ENCODE results near the gene ELP1. TPM values are rescaled to one million over a fixed set of nuclear protein-coding genes. Genes with fewer than 3 reads are reported as not detected.
"Not testable (repeated sequence)": the region's sequence is repeated elsewhere in the genome, so short reads cannot be mapped to it uniquely, and the experiment has no call there.

The ELP1 gene
- total RNA-seq (2014; rRNA removed; shearing (Covaris generic)), result 14.7 and 24.4 TPM in 2 replicates

GRCh38 chr9:108933718-108934322, at the start of gene ELP1:
Gene ELP1 (minus strand): TSS chr9:108934124. CDS start chr9:108931146, 2,978 bp downstream.
- peak; percentile 93 for DNase-seq (ENCODE audit: low spot score)

- DNase-seq (ENCODE audit: low spot score), result no peak
Measured at GRCh38 chr9:108980893-108981292, 47.0 kb upstream of the ELP1 start.

DNA sequence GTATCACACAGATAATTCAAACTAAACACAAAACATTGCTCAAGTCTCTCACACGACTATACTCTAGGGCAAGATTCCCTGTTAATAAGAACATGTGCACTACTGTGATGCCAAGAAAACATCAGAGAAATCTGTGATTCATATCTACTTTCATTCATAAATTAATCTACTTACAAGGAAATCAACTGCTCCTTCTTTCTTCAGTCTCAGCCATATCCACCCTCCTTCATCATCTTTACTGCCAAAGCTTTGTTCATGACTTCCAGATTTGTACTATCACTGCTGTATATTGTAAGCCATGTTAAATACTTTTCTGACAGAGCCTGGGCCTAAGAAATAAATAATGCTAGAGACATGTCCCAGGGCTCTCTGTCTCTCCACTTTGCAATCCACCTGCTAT, 44.3 kb upstream of the ELP1 start:
- DNase-seq (ENCODE audit: low spot score), result no peak

DNA sequence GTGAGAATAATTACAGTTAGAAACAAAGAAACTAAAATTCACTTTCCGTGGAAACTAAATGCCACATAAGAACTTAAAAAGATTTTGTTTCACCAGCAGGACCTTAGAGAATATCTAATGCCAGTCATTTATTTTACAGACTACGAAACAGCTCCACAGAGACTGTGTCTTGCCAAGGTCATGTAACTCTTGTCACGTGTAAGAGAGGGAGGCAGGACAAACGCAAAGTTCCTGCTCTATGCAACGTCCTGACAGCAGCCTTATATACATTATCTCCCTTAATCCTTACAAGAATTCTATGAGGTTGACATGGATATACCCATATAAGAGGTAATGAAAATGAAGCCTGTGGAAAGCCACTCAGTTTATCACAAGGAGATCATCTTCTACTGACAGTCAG, 40.0 kb upstream of the ELP1 start:
- DNase-seq (ENCODE audit: low spot score), result no peak

GRCh38 chr9:108972626-108973209, 38.8 kb upstream of the ELP1 start:
- DNase-seq (ENCODE audit: low spot score), result no peak

DNA sequence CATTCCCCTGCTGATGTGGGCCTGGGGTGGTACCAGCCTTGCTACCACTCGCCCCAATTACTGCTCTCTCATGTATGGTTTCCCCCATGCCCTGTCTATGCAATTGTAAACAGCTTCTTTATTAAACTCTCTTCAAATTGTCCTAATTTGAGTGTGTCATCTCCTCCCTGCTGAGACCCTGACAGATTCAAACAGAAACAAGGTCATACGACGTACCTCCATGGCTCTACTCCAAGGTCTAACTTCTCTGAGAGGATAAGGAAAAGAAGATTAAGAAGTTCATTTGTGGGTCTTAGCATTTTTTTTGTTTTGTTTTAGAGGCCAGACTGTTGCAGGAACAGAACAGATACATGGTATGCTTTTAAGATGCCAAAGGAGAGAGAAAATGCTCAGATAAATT, 38.3 kb upstream of the ELP1 start:
- no peak for DNase-seq (ENCODE audit: low spot score)

DNA sequence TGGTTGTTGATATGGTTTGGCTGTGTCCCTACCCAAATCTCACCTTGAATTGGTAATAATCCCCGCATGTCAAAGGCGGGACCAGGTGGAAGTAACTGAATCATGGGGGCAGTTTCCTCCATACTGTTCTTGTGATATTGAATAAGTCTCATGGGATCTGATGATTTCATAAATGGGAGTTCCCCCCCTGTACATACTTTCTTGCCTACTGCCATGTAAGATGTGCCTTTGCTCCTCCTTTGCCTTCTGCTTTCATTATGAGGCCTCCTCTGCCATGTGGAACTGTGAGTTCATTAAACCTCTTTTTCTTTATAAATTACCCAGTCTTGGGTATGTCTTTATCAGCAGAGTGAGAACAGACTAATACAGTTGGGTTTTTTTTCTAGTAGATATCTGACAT, 37.5 kb upstream of the ELP1 start:
- not testable (repeated sequence) for DNase-seq (ENCODE audit: low spot score)

- DNase-seq (ENCODE audit: low spot score), result no peak
Measured at GRCh38 chr9:108967916-108968315, 34.0 kb upstream of the ELP1 start.

- DNase-seq (ENCODE audit: low spot score), result no peak
Measured at GRCh38 chr9:108963459-108964143, 29.7 kb upstream of the ELP1 start.

- DNase-seq (ENCODE audit: low spot score), result no peak
Measured at GRCh38 chr9:108961151-108961550, 27.2 kb upstream of the ELP1 start.

DNA sequence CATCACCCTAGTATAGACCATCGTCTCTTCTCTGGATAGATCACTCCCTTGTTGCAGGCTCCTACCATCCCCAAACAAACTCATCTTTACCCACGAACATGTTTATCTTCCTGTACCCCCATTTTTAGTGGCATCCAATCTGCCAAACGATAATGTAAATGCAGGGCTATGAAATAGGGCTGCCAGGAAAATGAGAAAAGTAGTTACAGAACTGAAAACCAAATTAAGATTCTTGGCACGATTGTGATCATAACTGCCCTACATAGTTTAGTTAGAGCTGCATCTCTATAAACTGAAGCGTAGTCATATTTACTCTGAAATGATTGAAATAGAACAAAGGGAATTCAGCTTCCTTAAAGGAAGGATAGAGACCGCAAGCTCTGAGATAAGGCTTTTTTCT, 26.4 kb upstream of the ELP1 start:
- DNase-seq (ENCODE audit: low spot score), result no peak

DNA sequence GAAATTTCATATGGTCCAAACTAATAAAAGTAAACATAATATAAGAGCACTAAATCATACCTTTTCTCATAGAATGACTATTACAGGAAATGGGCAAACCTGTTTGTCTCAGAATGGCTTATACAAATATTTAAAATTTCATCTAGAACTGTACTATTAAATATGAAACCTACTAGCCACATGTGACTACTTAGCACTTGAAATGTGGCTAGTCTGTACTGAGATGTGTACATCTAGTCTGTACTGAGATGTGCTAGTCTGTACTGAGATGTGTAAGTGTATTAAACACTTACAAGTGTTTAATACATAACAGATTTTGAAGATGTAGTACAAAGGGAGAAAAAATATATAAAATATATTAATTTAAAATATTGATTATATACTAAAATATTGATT, 22.7 kb upstream of the ELP1 start:
- no peak for DNase-seq (ENCODE audit: low spot score)

DNA sequence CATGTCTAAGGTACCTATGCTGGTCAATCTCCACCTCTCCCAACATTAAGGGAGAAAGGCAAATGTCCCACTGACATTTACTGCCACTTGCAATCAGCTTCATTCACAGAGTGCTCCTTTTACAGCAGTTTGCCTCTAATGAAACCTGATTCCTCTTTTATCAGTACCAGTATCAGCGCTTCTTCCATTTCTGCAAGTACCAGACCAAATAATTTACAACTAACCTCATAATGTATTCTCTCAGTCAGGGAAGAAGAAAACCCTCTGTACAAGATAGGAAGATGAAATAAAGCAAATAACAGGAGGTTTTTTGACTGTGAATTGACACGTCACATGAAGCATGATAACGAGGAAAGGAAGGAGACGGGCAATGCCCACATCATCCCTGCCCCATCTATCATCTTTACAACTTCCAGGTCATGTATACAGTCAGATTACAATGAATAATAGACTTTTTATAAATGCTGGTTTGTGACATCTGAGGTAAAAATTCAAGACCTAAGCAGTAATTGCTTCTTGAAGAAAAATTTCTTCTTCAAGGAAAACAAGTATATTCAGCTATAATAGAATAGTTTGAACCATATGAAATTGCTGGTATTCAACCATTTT, 22.2 kb upstream of the ELP1 start:
- DNase-seq (ENCODE audit: low spot score), result no peak

DNA sequence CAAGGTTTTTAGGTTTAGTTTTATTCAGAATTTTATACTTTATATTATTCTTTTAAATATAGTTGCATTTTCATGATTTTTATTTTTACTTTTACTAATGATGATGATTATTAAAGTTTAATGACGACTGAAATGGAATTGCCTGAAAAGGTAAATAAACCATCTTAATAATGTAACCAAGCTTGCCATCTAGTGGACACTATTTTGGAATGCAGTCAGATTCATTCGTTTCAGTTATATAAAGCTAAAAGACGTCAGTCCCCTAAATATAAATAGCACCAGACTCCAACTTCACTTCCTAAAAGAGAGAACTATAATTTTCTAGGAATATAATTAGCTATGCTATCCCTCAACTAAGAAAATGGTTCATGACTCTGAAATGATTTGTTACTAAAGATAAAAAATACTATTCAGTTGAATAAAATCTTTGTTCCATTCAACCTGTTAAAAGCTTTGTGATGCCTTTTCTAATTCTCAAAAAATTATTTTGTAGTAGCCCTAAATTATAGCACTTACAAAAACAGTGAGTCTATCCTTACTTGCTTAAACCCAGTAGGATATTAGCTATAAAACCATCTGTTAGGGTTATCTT, 20.2 kb upstream of the ELP1 start:
- DNase-seq (ENCODE audit: low spot score), result peak; percentile 66

DNA sequence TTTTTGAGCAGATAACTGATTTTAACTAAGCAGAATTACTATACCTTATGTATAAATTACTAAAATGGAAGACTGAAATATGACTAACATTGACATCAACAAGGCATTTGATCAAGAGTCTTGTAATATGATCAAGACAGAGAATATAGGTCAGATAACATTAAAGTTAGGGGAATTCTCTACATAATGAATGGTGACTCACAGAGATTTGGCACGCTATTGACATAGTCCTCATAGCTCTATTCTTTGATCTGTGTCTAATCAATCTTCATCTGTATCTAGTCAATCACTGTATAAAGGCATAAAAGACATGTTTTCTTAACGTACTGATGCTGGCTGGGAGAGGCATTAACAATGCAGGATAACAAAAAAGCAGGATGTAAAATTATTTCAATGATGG, 17.7 kb upstream of the ELP1 start:
- DNase-seq (ENCODE audit: low spot score), result no peak

DNA sequence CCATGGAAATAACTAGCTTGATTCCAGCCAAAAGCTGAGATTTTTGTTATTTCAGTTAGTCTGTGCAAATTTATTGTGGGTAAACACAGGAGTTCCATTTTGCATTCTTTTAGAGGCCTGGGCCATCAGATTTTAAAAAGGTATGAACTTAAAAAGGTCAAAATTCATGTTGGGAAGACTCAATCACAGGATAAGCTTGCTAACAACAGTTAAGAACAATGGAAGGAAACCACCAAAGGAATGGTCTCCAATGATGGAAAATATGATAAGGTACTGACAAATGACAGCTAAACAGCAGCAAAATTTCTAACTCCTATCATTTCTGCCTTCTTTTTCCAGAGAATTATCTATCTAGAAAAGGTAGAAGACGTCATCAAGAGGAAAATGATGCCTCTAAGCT, 16.2 kb upstream of the ELP1 start:
- DNase-seq (ENCODE audit: low spot score), result no peak

- no peak for DNase-seq (ENCODE audit: low spot score)
Measured at GRCh38 chr9:108939975-108940374, 6.1 kb upstream of the ELP1 start.

DNA sequence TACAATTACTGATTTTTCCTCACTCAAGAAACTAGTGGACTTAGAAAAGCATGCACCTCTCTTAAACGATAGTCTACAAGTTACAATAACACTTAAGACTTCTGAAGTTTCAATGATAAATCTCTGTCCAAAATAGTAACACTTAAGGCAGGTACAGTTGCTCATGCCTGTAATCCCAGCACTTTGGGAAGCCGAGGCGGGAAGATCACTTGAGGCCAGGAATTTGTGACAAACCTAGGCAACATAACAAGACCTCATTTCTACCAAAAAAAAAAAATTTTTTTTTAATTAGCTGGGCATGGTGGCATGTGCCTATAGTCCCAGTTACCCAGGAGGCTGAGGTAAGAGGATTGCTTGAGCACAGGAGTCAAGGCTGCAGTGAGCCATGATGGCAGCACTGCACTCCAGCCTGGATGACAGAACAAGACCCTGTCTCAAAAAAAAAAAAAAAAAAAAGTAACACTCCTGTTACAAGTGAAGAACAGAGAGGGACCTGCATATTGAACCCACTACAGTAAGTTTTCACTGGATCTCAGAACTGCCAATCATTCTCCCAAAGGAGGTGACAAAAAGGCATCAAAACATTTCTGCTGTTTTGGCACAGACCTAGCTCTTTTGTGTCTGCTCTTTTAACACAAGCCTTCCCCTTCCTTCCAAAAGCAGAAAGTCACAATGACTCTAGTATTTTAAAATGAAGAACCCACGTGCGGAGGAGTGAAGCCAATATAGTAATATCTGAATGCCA, 3.8 kb upstream of the ELP1 start:
- DNase-seq (ENCODE audit: low spot score), result no peak

DNA sequence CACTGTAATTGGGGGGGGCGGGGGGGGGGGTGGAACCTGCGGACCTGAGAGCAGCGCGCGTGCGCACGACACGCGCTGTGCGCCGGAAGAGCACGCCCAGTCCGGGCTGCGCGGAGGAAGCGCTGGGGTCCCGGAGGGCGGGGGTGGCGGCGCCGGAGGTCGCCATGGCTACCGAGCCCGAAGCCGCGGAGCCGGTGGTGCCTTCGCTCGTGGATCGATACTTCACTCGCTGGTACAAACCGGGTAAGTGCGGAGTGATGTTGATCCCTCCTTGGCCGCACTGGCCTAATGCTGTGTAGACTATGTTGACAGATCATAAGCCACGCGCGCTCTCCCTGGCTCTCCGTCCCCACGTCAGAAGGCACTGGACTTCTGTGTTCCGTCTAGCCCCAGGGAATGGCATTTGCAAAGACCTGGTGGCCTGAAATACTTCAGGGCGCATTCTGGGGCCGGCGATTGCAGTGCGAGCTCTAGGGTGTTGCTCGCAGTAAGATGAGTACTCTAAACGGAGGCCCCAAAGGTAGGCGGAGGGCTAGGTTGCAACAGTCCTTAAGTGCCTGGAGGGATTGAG, 484 bp upstream of the ELP1 start, which contains the start of gene ABITRAM:
Gene ABITRAM, plus strand, starts transcription at position 78 of the 571 bp plus-strand sequence. Its CDS starts 87 bp downstream, at position 165.
- DNase-seq (ENCODE audit: low spot score), result peak; percentile 76

DNA sequence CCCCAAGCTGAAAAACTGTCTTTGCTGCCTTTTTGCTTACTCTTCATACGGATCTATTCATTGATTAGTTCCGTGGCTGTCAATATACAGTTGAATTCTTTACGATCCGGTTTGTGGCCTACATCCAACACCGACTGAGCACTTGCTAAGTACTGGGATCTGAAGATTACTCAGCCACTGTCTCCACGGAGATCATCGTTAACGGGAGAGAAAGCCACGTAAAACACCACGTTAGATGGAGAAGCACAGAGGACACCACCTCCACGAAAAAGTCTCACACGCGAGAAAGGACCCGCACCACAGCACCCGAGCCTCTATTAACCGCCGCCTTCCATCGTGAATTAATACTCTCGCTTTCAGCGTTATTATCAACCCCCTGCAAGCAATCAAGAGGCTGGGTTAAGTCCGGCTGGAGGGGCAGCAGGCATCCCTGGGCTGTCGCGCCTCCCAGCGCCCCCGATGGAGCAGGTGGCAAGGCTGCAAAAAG, 650 bp downstream of the ELP1 start:
- DNase-seq (ENCODE audit: low spot score), result peak; percentile 20

DNA sequence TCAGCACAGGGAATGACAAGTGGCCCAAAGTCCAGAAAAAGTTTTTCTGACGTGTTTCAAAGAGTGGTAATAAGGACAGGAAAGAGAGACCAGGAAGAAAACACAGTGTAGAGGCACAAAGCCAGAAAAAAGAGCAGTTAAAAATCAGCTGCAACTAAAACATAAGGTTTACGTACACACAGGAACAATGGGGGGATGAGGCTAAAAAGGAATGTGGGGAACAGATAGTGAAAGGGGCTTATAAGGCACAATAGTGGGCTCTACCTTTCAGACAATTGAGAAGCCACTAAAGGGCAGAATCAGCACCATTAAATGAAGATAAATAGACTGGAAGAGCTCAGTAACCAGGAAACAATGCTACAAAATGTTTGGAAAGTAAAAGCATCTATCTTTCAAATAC, 5.5 kb downstream of the ELP1 start:
- DNase-seq (ENCODE audit: low spot score), result no peak

All from HT-29 (cell line).